Measurements from ENCODE around the gene P2RY6.

The P2RY6 gene

GRCh38 chr11:73320763-73321603 lies 48.8 kb downstream of the P2RY6 start:
- no peaks in the 10 kb centered on the region for H3K36me3 ChIP-seq
- peaks cover 24 to 37% of the 10 kb centered on the region in 2 experiments for H3K4me1 ChIP-seq (ENCODE audit: control insufficient read depth in 1 of 2, insufficient read depth in 1 of 2, low read depth in 1 of 2, low read length in 1 of 2)
- no peak for TF ChIP-seq CTCF (IDR thresholded peaks at IDR 0.05)
- H3K9me3 ChIP-seq, result no peaks in the 10 kb centered on the region
- no peaks in the 10 kb centered on the region for H3K27me3 ChIP-seq
- H3K27ac ChIP-seq, result no peak overlapping the region
- H3K4me3 ChIP-seq (ENCODE audit: low read depth in 1 of 2, low read length in 1 of 2), result no peak overlapping the region

GRCh38 chr11:73321604-73322381 lies 49.7 kb downstream of the P2RY6 start:
- H3K4me3 ChIP-seq (ENCODE audit: low read depth in 1 of 2, low read length in 1 of 2), result no peak overlapping the region
- H3K9me3 ChIP-seq, result no peaks in the 10 kb centered on the region
- H3K27ac ChIP-seq, result peak overlapping the region; percentile 52
- no peaks in the 10 kb centered on the region for H3K36me3 ChIP-seq
- H3K27me3 ChIP-seq, result no peaks in the 10 kb centered on the region
- H3K4me1 ChIP-seq (ENCODE audit: control insufficient read depth in 1 of 2, insufficient read depth in 1 of 2, low read depth in 1 of 2, low read length in 1 of 2), result peaks cover 26 to 36% of the 10 kb centered on the region in 2 experiments
- no peak for TF ChIP-seq CTCF (IDR thresholded peaks at IDR 0.05)

- H3K27me3 ChIP-seq, result no peaks in the 10 kb centered on the region
- peaks cover 35 to 43% of the 10 kb centered on the region in 2 experiments for H3K4me1 ChIP-seq (ENCODE audit: control insufficient read depth in 1 of 2, insufficient read depth in 1 of 2, low read depth in 1 of 2, low read length in 1 of 2)
- no peaks in the 10 kb centered on the region for H3K9me3 ChIP-seq
- H3K36me3 ChIP-seq, result no peaks in the 10 kb centered on the region
- no peak for TF ChIP-seq CTCF (IDR thresholded peaks at IDR 0.05)
- no peak overlapping the region for H3K4me3 ChIP-seq (ENCODE audit: low read depth in 1 of 2, low read length in 1 of 2)
- H3K27ac ChIP-seq, result peak overlapping the region; percentile 52
Observed at GRCh38 chr11:73322382-73323306, 50.5 kb downstream of the P2RY6 start.

GRCh38 chr11:73323464-73323863 lies 51.3 kb downstream of the P2RY6 start:
- no peaks in the 10 kb centered on the region for H3K27me3 ChIP-seq
- no peaks in the 10 kb centered on the region for H3K9me3 ChIP-seq
- H3K27ac ChIP-seq, result no peak overlapping the region
- H3K36me3 ChIP-seq, result no peaks in the 10 kb centered on the region
- no peak for TF ChIP-seq CTCF (IDR thresholded peaks at IDR 0.05)
- H3K4me3 ChIP-seq (ENCODE audit: low read depth in 1 of 2, low read length in 1 of 2), result no peak overlapping the region
- peaks cover 43 to 51% of the 10 kb centered on the region in 2 experiments for H3K4me1 ChIP-seq (ENCODE audit: control insufficient read depth in 1 of 2, insufficient read depth in 1 of 2, low read depth in 1 of 2, low read length in 1 of 2)

- Histone ChIP-seq H3K27me3 (no peaks in the 10 kb centered on the region), H3K9me3 (no peaks in the 10 kb centered on the region), H3K36me3 (no peaks in the 10 kb centered on the region), H3K4me1 (ENCODE audit: control insufficient read depth in 1 of 2, insufficient read depth in 1 of 2, low read depth in 1 of 2, low read length in 1 of 2) (peaks cover 49 to 57% of the 10 kb centered on the region in 2 experiments), H3K4me3 (ENCODE audit: low read depth in 1 of 2, low read length in 1 of 2) (no peak overlapping the region), H3K27ac (no peak overlapping the region)
- TF ChIP-seq CTCF (IDR thresholded peaks at IDR 0.05), result no peak
Observed at GRCh38 chr11:73324116-73324515, 52.0 kb downstream of the P2RY6 start.

Measured in neutrophil (primary cell).